ENCODE measurements around the gene ZNF223.

Gene ZNF223

DNA sequence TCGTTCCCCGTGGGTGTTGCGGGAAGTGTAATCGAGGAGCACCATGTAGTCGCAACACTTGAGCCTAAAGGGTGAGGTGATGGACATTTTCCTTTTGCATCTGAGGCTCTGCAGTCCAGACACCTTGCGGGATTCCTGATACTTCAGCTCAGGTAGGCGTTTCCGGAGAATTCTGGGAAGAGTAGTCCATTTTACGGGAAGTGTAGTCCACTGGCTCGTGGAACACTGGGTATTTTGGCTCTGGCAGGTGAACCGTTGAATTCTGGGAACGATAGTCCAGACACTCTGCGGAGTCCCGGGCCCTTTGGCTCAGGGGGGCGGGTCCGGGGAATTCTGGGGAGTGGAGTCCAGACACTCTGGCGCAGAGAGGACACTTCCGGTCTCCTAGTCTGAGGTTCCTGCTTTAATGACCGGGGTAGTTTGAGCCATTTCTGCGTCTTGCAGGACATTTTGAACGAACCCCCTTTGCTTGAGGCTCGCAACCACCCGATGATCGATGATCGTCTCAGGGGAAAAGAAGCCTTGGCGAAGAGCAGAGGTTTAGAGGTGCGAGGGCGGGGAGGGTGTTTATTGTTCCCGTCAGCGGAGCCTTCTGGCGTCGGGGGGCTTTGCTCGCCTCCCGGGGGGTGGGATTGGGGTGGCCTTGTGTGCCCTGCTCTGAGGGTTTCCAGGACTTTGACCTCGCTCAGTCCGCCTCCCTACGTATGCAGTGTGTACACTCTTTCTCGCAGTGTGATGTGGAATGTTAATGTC lies at the start of gene ZNF223:
Gene ZNF223, plus strand, starts transcription at position 387 of the 753 bp plus-strand sequence. CDS start 3,141 bp downstream, outside the sequence.
- H3K9me3 ChIP-seq (ENCODE audit: control insufficient read depth in 1 of 2, low read length in 2 of 2) = peaks cover 0 to 24% of the 10 kb centered on the region in 2 donors
- H3K27ac ChIP-seq (ENCODE audit: low read length) = peak within 1 kb of the TSS; percentile 64
- peaks cover 0 to 18% of the 10 kb centered on the region in 2 donors for H3K36me3 ChIP-seq (ENCODE audit: control insufficient read depth in 1 of 2, insufficient read depth in 2 of 2, low read length in 2 of 2)
- H3K27me3 ChIP-seq (ENCODE audit: low read depth, low read length) = no peaks in the 10 kb centered on the region
- H3K4me1 ChIP-seq (ENCODE audit: control insufficient read depth in 1 of 2, insufficient read depth in 2 of 2, low read length in 2 of 2) = peaks cover 0 to 8% of the 10 kb centered on the region in 2 donors
- peak within 1 kb of the TSS; percentile 77 to 94 for H3K4me3 ChIP-seq (ENCODE audit: low read depth in 1 of 2, low read length in 2 of 2)

DNA sequence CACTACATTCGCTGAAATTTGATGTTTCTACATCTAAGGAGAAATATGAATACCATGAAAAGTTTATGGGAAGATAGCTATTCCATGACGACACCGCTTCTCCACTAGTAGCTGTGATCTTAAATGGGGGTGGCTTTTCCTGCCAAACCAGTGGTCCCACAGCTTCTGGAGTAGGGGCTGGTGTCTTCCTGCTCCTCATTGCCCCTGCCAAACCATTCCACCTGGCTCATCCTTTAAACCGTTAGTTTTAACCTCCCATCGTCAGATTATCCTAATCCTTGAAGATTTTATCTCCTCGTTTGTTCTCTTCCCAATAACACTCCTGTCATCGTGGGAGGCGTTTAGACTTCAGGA lies 49.6 kb upstream of the ZNF223 start:
- peaks cover 12 to 29% of the 10 kb centered on the region in 2 donors for H3K9me3 ChIP-seq (ENCODE audit: control insufficient read depth in 1 of 2, low read length in 2 of 2)
- no peaks in the 10 kb centered on the region for H3K27me3 ChIP-seq (ENCODE audit: low read depth, low read length)
- H3K4me3 ChIP-seq (ENCODE audit: low read depth in 1 of 2, low read length in 2 of 2) = peak overlapping the region; percentile 83 to 89

DNA sequence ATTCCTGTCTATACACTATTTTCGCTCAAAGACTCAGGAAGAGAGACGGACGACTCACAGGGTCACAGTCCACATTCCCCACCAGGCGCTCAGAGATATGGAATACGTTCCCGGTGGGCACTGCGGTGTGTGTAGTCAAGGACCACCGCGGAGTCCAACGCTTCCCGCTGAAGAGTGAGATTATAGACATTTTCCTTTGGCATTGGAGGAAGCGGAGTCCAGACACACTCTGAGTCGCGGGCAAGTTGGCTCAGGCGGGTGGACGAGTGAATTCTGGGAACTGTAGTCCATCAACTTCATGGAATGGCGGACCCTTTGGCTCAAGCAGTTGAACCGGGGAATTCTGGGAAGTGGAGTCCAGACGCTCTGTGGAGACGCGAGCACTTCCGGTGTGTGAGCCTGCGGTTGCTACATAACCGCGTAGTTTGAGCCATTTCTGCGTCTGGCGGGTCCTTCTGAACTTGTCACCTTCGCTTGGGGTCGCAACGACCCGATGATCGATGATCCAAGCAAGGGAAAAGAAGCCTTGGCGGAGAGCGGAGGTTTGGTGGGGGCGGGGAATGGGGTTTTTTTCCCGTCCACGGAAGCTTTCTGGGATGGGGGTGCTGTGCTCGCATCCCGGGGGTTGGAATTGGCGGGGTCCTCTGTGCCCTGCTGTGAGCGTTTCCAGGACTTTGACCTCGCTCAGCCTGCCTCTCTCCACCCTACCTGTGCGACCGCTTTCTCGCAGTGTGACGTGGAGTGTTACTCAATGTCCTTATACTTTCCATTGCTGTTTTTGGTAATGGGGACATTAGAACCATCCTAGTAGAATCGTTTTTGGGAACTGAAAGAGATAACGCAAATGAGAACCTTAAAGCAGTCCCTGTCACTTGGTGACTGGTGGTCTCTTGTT lies 49.0 kb upstream of the ZNF223 start, which contains the start of gene ZNF230:
Gene ZNF230, plus strand, starts transcription at position 392 of the 895 bp plus-strand sequence. CDS start 4,122 bp downstream, outside the sequence.
- H3K36me3 ChIP-seq (ENCODE audit: control insufficient read depth in 1 of 2, insufficient read depth in 2 of 2, low read length in 2 of 2) = peaks cover 9 to 25% of the 10 kb centered on the region in 2 donors
- peak within 1 kb of the TSS; percentile 65 for H3K27ac ChIP-seq (ENCODE audit: low read length)
- H3K9me3 ChIP-seq (ENCODE audit: control insufficient read depth in 1 of 2, low read length in 2 of 2) = peaks cover 14 to 29% of the 10 kb centered on the region in 2 donors

More for the DNA sequence above, 49.6 kb upstream of the ZNF223 start:
- H3K4me1 ChIP-seq (ENCODE audit: control insufficient read depth in 1 of 2, insufficient read depth in 2 of 2, low read length in 2 of 2) = peaks cover 0 to 16% of the 10 kb centered on the region in 2 donors
- H3K27ac ChIP-seq (ENCODE audit: low read length) = peak overlapping the region; percentile 65
- H3K36me3 ChIP-seq (ENCODE audit: control insufficient read depth in 1 of 2, insufficient read depth in 2 of 2, low read length in 2 of 2) = peaks cover 3 to 25% of the 10 kb centered on the region in 2 donors

DNA sequence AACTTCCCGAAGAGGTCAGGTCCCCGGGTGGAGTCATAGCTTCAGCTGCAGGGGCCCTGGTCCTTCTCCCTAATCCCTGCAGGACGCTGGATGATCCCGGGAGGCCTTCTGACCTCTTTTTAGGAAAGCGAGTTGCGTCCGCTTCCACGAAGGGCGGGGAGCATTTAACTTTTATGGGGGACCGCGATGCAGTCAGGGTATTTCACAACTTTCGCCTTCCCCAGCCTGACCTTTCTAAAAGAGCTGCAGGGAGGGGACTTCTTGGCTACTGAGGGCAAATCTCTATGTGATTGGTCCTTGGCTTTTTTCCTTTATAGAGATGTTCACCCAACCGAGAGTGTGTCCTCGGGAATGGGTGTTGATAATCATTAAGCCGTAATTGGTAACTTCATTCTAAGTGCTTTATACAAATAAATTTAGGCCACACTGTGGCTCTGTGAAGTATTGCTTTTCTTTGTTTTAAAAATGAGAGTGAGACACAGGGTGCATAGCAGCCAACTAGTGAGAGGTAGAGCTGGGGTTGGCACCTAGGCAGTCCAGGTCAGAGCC lies 48.3 kb upstream of the ZNF223 start:
- Histone ChIP-seq H3K27ac (ENCODE audit: low read length) (peak overlapping the region; percentile 65), H3K36me3 (ENCODE audit: control insufficient read depth in 1 of 2, insufficient read depth in 2 of 2, low read length in 2 of 2) (peaks cover 17 to 31% of the 10 kb centered on the region in 2 donors), H3K4me3 (ENCODE audit: low read depth in 1 of 2, low read length in 2 of 2) (peak overlapping the region; percentile 83 to 89), H3K9me3 (ENCODE audit: control insufficient read depth in 1 of 2, low read length in 2 of 2) (peaks cover 21 to 28% of the 10 kb centered on the region in 2 donors), H3K27me3 (ENCODE audit: low read depth, low read length) (no peaks in the 10 kb centered on the region), H3K4me1 (ENCODE audit: control insufficient read depth in 1 of 2, insufficient read depth in 2 of 2, low read length in 2 of 2) (peaks cover 0 to 16% of the 10 kb centered on the region in 2 donors)

More for the DNA sequence above, 49.0 kb upstream of the ZNF223 start, which contains the start of gene ZNF230:
- Histone ChIP-seq H3K4me3 (ENCODE audit: low read depth in 1 of 2, low read length in 2 of 2) (peak within 1 kb of the TSS; percentile 83 to 89), H3K4me1 (ENCODE audit: control insufficient read depth in 1 of 2, insufficient read depth in 2 of 2, low read length in 2 of 2) (peaks cover 0 to 16% of the 10 kb centered on the region in 2 donors), H3K27me3 (ENCODE audit: low read depth, low read length) (no peaks in the 10 kb centered on the region)

GRCh38 chr19:44005973-44006372 lies 45.9 kb upstream of the ZNF223 start:
- peaks cover 0 to 16% of the 10 kb centered on the region in 2 donors for H3K4me1 ChIP-seq (ENCODE audit: control insufficient read depth in 1 of 2, insufficient read depth in 2 of 2, low read length in 2 of 2)
- H3K27me3 ChIP-seq (ENCODE audit: low read depth, low read length) = no peaks in the 10 kb centered on the region
- peaks cover 39 to 55% of the 10 kb centered on the region in 2 donors for H3K36me3 ChIP-seq (ENCODE audit: control insufficient read depth in 1 of 2, insufficient read depth in 2 of 2, low read length in 2 of 2)
- H3K27ac ChIP-seq (ENCODE audit: low read length) = no peak overlapping the region
- H3K4me3 ChIP-seq (ENCODE audit: low read depth in 1 of 2, low read length in 2 of 2) = peak overlapping the region; percentile 14 to 47
- peaks cover 44 to 46% of the 10 kb centered on the region in 2 donors for H3K9me3 ChIP-seq (ENCODE audit: control insufficient read depth in 1 of 2, low read length in 2 of 2)

DNA sequence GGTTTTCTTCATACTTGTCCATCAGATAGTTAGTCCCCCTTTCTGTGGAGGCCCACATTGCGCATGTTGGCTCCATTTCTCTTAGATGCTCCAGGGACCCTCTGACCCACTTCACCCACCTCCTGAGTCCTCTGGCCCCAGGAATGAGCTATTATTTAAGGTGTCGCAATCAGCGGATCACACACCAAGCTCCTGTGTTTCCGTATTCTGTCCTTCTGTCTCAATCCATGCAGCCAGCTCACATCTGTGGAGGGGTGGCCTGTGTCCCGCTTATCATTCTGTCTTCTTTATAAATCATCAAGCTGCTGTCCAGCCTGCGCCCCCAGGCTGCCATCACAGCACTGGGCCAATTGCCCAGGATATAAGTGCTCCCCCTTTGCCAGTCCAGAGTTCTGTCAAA lies 44.4 kb upstream of the ZNF223 start:
- Histone ChIP-seq H3K4me1 (ENCODE audit: control insufficient read depth in 1 of 2, insufficient read depth in 2 of 2, low read length in 2 of 2) (peaks cover 0 to 9% of the 10 kb centered on the region in 2 donors), H3K27ac (ENCODE audit: low read length) (no peak overlapping the region), H3K27me3 (ENCODE audit: low read depth, low read length) (no peaks in the 10 kb centered on the region), H3K4me3 (ENCODE audit: low read depth in 1 of 2, low read length in 2 of 2) (peak overlapping the region in 1 of 2 donors; percentile 47), H3K36me3 (ENCODE audit: control insufficient read depth in 1 of 2, insufficient read depth in 2 of 2, low read length in 2 of 2) (peaks cover 48 to 70% of the 10 kb centered on the region in 2 donors), H3K9me3 (ENCODE audit: control insufficient read depth in 1 of 2, low read length in 2 of 2) (peaks cover 58 to 59% of the 10 kb centered on the region in 2 donors)

GRCh38 chr19:44010468-44010867 lies 41.4 kb upstream of the ZNF223 start:
- peaks cover 48 to 77% of the 10 kb centered on the region in 2 donors for H3K36me3 ChIP-seq (ENCODE audit: control insufficient read depth in 1 of 2, insufficient read depth in 2 of 2, low read length in 2 of 2)
- H3K27me3 ChIP-seq (ENCODE audit: low read depth, low read length) = no peaks in the 10 kb centered on the region
- H3K9me3 ChIP-seq (ENCODE audit: control insufficient read depth in 1 of 2, low read length in 2 of 2) = peaks cover 63 to 71% of the 10 kb centered on the region in 2 donors
- no peaks in the 10 kb centered on the region for H3K4me1 ChIP-seq (ENCODE audit: control insufficient read depth in 1 of 2, insufficient read depth in 2 of 2, low read length in 2 of 2)
- no peak overlapping the region for H3K27ac ChIP-seq (ENCODE audit: low read length)
- H3K4me3 ChIP-seq (ENCODE audit: low read depth in 1 of 2, low read length in 2 of 2) = peak overlapping the region; percentile 27 to 31

- peaks cover 0 to 12% of the 10 kb centered on the region in 2 donors for H3K9me3 ChIP-seq (ENCODE audit: control insufficient read depth in 1 of 2, low read length in 2 of 2)
- no peaks in the 10 kb centered on the region for H3K36me3 ChIP-seq (ENCODE audit: control insufficient read depth in 1 of 2, insufficient read depth in 2 of 2, low read length in 2 of 2)
- no peak overlapping the region for H3K4me3 ChIP-seq (ENCODE audit: low read depth in 1 of 2, low read length in 2 of 2)
- H3K27ac ChIP-seq (ENCODE audit: low read length) = no peak overlapping the region
- no peaks in the 10 kb centered on the region for H3K27me3 ChIP-seq (ENCODE audit: low read depth, low read length)
- no peaks in the 10 kb centered on the region for H3K4me1 ChIP-seq (ENCODE audit: control insufficient read depth in 1 of 2, insufficient read depth in 2 of 2, low read length in 2 of 2)
Observed at GRCh38 chr19:44019498-44019897, 32.3 kb upstream of the ZNF223 start.

- Histone ChIP-seq H3K4me3 (ENCODE audit: low read depth in 1 of 2, low read length in 2 of 2) (no peak overlapping the region), H3K27me3 (ENCODE audit: low read depth, low read length) (no peaks in the 10 kb centered on the region), H3K27ac (ENCODE audit: low read length) (no peak overlapping the region), H3K9me3 (ENCODE audit: control insufficient read depth in 1 of 2, low read length in 2 of 2) (peaks cover 0 to 8% of the 10 kb centered on the region in 2 donors), H3K4me1 (ENCODE audit: control insufficient read depth in 1 of 2, insufficient read depth in 2 of 2, low read length in 2 of 2) (peaks cover 0 to 6% of the 10 kb centered on the region in 2 donors), H3K36me3 (ENCODE audit: control insufficient read depth in 1 of 2, insufficient read depth in 2 of 2, low read length in 2 of 2) (no peaks in the 10 kb centered on the region)
Observed at GRCh38 chr19:44021221-44021620, 30.6 kb upstream of the ZNF223 start.

GRCh38 chr19:44024900-44025216 lies 27.0 kb upstream of the ZNF223 start:
- peaks cover 0 to 7% of the 10 kb centered on the region in 2 donors for H3K4me1 ChIP-seq (ENCODE audit: control insufficient read depth in 1 of 2, insufficient read depth in 2 of 2, low read length in 2 of 2)
- H3K27ac ChIP-seq (ENCODE audit: low read length) = no peak overlapping the region
- no peaks in the 10 kb centered on the region for H3K27me3 ChIP-seq (ENCODE audit: low read depth, low read length)
- H3K36me3 ChIP-seq (ENCODE audit: control insufficient read depth in 1 of 2, insufficient read depth in 2 of 2, low read length in 2 of 2) = peaks cover 18 to 34% of the 10 kb centered on the region in 2 donors
- H3K4me3 ChIP-seq (ENCODE audit: low read depth in 1 of 2, low read length in 2 of 2) = peak overlapping the region; percentile 84 to 94
- peaks cover 9 to 28% of the 10 kb centered on the region in 2 donors for H3K9me3 ChIP-seq (ENCODE audit: control insufficient read depth in 1 of 2, low read length in 2 of 2)

All from muscle layer of duodenum (tissue), 2 donors.